Ovary (tissue), 3 donors: ENCODE measurements around the gene NT5DC3.

Experiments used
- EP300 ChIP-seq: sonication (generic); formaldehyde crosslinking; IDR thresholded peaks from one replicate; pipeline ENCODE4 v1.6.1; 2017; ENCODE audit warnings: antibody characterized with exemption
- TF ChIP-seq, protein P1 (sequence below), 3 donors: fragments of 450-650 bp in 2 of 3; fragments of 200-600 bp in 1 of 3; IDR thresholded peaks; one replicate each; pipeline versions ENCODE4 v1.5.1 to v1.8.0; 2016 to 2022; ENCODE audit warnings: antibody characterized with exemption in 3 of 3, mild to moderate bottlenecking in 1 of 3
- donor health status: DM: no; HTN: no; CAD: no.

DNA sequence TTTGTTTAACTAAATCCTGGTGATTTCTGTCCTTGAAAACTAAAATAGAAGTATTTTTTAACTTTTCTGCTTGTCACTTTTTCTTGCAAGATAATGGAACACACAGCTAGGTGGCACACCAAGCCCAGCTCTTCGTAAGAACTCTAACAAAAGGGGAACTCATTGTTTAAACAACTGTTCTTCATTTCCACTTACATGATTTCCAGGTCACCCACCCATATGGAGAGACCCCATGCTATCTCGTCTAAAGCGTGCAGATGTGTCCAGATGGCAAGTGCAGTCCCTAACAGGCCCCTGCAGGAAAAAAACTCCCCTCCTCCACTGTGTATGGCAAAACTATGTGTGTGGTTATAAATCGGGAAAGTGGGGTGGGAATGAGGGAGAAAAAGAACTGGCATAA, 43.3 kb upstream of the NT5DC3 start:
- TF ChIP-seq, protein P1, sequence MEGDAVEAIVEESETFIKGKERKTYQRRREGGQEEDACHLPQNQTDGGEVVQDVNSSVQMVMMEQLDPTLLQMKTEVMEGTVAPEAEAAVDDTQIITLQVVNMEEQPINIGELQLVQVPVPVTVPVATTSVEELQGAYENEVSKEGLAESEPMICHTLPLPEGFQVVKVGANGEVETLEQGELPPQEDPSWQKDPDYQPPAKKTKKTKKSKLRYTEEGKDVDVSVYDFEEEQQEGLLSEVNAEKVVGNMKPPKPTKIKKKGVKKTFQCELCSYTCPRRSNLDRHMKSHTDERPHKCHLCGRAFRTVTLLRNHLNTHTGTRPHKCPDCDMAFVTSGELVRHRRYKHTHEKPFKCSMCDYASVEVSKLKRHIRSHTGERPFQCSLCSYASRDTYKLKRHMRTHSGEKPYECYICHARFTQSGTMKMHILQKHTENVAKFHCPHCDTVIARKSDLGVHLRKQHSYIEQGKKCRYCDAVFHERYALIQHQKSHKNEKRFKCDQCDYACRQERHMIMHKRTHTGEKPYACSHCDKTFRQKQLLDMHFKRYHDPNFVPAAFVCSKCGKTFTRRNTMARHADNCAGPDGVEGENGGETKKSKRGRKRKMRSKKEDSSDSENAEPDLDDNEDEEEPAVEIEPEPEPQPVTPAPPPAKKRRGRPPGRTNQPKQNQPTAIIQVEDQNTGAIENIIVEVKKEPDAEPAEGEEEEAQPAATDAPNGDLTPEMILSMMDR (IDR thresholded peaks at IDR 0.05): peak in 1 of 3 donors; percentile 37
- no peak for TF ChIP-seq EP300
